CD4-positive, alpha-beta T cell treated with Interleukin-15 for 4 hours (primary cell): Measurements from ENCODE around the gene TMC8.
"Not testable (repeated sequence)": the region's sequence is repeated elsewhere in the genome, so short reads cannot be mapped to it uniquely, and the experiment has no call there.

Experiments
- DNase-seq: peaks from one replicate; pipeline ENCODE4 v3.0.0-alpha.2; 2020; ENCODE audit warnings: low spot score

Gene TMC8

DNA sequence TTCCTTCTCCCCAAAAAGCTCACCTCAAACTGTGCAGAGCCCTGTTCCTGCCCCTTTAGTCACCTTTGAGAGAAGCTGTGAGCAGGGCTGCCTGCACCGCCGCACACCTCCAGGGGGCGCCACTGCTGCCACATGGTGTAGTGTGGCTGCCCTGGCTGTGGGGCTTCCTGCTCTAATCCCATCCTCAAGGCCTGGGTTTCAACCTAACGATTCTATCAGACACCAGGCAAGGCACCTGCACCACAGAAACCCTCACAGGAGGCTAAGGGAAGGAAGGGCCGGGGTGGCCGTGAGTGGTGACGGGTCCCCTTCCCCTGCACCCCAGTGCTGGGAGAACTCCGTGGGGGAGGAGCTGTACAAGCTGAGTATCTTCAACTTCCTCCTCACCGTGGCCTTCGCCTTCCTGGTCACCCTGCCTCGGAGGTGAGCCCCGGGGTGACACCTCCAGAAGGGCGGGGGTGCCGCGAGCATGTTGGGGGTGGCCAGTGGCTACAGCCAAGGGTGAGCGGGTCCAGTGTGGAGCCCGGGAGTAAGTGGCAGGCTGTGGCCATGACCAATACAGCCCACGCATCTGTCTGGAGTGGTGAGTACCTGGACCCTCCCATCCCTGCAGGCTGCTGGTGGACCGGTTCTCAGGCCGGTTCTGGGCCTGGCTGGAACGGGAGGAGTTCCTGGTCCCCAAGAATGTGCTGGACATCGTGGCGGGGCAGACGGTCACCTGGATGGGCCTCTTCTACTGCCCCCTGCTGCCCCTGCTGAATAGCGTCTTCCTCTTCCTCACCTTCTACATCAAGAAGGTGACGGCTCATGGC, 7.0 kb downstream of the TMC8 start:
- no peak for DNase-seq

DNA sequence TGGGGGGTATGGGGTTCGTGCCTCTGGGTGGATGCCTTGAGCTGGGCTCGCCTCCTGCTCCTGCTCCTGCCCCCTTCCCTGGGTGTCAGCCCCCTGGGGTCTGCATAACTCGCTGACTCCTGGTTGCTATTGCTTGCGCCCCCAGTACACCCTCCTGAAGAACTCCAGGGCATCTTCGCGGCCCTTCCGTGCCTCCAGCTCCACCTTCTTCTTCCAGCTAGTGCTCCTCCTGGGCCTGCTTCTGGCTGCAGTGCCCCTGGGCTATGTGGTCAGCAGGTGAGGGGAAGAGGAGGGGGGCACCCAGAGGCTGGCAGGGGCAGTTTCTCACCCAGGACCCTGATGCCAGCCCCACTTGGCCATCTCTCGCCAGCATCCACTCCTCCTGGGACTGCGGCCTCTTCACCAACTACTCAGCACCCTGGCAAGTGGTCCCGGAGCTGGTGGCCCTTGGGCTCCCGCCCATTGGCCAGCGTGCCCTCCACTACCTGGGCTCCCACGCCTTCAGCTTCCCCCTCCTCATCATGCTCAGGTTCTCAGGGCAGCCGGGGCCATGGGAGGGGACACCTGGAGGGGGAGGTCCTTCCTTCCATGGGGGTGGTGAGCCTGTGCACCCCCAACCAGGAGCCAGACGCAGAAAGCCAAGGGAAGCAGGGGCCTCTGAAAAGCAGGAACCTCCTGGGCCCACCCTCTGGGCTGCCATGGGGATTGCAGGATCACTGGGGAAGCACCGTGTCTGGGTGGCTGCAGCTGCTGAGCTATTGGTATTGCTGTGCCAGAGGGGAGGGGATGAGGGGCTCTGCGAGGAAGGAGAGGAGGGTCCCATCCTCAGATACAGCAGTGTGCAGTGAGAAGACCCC, 7.9 kb downstream of the TMC8 start:
- DNase-seq, result no peak

DNA sequence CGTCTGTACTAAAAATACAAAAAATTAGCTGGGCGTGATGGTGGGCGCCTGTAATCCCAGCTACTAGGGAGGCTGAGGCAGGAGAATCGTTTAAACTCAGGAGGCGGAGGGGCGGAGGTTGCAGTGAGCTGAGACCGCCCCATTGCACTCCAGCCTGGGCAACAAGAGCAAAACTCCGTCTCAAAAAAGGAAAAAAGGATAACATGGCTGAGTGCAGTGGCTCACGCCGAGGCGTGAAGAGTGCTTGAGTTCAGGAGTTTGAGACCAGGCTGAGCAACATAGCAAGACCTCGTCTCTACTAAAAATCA, 9.2 kb downstream of the TMC8 start:
- not testable (repeated sequence) for DNase-seq

DNA sequence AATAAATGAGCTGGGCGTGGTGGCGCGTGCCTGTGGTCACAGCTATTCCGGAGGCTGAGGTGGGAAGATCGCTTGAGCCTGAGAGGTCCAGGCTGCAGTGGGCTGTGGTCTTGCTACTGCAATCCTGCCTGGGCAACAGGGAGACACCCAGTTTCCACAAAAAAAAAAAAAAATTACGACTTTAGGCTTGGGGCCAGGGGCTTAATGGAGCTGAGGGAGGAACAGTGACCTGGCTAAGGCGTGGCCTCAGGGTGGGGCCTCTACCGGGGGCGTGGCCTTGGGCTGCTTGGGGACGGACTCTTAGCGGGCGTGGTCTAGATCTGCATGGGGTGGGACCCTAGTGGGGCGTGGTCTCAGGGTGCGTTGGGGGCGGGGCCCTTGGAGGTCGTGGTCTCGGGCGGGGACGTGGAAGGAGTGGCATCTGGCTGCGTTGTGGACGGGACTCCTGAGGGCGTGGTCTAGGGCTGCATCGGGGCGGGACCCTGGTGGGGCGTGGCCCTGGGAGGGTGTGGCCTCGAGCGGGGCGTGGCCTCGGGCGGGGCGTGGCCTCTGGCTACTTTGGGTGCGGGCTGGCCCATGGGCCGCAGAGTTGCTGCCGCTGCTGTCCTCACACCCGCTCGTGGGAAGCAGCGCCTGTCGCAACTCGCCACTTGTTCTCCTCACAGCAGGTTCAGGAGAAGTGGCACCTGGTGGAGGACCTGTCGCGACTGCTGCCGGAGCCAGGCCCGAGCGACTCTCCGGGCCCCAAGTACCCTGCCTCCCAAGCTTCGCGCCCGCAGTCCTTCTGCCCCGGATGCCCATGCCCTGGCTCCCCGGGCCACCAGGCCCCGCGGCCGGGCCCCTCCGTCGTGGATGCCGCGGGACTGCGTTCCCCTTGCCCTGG, 9.8 kb downstream of the TMC8 start:
- peak; percentile 95 for DNase-seq

DNA sequence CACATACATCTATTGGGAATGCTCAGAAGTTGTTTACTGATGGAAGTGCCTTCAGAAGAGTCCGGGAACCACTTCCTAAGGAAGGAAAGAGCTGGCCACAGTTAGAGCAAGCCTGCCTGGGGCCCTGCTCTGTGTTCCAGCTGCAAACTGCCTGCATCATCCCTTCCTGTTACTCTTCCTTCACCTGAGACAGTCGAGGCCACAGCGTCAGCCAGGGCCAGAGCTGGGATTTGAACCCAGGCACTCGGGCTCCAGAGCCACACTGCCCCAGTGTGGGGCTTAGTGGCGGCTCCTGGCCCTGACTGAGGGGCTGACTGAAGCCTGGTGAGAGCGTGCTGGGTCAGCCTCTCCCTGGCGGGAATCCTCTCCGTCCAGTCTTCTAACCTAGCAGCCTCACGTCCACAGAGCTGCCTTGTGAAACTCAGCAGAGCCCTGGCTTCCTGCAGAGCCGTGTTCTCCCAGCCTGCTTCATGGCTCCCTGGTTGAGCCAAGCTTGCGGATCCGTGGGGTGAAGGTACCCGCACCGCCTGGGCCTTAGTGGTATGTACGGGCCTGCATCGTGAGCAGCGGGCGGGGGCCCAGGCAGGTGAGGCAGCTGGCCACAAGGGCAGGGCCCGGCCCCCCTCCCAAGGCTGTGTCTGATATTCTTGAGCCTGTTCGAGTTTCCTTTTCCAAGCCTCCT, 11.0 kb downstream of the TMC8 start:
- no peak for DNase-seq

DNA sequence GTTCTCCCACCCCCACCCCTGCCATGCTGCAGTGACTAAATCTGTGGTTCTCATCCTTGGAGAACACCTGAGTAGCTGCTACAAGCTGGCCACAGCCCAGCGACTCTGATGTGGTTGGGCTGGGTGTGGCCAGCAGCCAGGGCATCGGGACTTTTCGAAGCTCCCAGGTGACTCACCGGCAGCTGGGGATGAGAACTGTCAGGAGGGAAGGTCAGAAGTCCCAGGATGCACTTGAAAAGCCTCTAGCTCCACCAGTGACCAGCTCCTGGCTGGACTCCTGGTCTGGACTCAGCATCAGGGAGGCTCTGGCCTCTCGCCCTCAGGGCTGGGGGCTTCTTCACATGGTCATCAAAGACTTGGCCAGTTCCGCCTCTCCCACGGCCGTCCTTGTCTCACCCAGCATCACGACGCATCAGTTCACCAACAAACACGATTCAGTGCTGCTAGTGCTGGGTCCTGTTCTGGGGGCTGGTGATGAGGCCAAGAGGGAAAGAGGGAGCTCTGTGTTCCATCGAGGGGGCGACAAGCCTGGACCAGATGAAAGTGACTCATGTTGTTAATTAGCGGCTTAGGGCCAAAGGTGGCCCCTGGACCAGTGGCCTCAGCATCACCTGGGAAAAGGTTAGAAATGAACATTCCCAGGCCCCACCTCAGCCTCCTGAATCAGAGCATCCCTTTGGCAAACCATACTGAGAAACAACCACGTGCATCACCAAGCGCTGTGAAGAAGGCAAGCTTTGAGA, 11.7 kb downstream of the TMC8 start:
- DNase-seq, result no peak

DNA sequence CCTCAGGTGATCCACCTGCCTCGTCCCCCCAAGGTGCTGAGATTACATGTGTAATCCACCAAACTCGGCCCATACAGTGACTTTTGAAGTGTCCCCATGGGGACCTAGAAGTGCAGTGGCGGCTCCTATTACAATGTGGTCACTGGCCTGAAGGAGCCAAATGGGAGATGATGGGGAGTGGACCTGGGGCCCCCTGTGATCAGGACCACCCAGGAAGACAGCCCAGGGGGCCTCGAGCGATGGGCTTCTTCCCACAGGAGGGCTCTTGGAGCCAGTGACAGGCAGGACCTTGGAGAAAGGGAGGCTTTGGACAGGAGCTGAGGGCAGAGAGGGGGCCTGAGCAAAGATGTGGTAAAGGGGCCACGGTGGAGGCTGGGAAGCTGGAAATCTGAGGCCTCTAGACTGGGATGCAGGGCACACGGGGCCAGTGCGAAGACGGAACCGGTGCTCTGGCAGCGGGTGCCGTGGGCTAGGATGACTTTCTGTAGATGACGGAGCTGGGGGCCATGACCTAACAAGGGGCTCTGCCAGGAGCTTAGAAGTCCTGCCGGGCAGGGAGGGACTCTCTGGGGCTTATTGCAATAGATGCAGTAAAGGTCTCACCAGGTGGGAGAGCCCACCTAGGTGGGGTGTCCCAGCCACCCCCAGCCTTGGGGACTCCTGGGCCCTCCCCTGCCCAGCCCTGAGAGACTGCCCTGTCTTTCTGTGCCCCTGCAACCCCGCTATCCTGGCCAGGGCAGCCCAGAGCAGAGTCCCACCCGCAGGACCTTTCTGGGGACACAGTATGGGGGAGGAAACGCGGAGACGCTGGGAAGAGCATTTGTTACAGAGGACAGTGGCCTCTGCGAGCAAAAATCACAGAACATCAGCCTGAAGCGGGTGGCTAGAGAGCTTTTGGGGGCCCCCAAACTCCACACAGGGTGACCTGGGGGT, 12.9 kb downstream of the TMC8 start:
- DNase-seq, result no peak

DNA sequence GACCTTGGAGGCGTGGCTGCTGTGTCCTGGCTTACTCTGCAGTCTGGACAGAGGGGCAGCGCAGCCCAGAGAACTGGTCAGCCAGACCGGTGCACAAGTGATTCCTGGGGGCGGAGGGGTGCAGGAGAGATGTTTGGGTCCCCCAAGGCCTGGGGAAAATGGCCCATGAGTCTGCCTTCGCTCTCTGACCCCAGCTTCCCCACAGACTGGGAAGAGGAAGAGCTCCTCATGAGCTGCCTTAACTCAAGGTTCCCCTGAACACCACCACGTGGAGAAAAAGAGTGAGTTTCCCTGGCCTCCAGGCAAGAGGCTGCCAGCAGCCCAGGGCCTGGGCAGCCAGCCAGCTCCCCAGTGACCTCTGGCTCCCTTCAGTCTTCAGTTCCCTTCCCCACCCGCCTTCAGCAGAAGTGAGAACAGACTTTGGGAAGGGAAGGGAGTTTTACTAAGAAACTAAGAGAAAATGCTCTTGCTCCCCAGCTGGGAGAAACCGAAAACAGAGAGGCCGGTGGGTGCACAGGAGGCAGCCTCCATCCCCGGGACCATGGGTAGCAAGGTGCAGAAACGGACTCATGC, 13.7 kb downstream of the TMC8 start:
- no peak for DNase-seq

DNA sequence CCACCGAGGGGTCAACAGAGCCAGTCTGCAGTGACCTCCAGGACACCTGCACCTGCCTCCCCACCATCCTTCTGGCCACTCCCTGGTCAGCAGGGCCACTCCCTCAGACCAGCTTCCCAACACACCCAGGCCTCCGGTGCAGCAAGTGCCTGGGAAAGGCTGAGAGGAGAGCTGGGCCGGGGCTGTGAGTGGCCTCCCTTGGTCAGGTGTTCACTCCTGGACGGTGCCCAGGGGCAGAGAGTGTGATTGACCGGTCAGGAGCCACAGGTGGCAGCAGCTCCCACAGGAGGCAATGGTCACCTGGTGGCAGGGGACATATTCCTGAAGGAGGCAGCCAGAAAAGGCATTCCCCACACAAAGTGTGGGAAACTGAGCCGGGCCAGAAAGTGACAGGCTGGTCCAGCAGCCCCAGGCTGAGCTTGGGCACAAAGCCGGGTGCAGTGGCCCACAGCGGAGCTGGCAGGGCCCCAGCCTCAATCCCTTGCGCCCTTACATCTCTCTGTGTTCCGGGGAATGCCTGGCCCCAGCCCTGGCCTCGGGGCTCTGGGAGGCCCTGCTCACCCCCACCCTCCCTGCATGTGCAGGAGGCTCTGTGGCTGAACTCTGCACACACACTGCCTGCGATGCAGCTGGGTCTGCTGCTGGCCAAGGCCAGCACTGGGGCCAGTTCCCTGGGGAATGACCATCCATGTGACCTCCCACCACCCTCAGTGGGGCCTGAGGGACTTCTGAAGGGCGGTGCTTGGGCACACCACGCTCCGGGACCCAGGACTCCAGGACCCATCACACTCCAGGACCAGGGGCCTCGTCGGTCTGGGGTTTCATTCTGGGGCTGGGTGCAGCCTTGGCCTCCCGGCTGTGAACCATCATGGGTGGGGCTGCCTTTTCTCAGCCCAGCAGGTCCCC, 14.4 kb downstream of the TMC8 start:
- no peak for DNase-seq

DNA sequence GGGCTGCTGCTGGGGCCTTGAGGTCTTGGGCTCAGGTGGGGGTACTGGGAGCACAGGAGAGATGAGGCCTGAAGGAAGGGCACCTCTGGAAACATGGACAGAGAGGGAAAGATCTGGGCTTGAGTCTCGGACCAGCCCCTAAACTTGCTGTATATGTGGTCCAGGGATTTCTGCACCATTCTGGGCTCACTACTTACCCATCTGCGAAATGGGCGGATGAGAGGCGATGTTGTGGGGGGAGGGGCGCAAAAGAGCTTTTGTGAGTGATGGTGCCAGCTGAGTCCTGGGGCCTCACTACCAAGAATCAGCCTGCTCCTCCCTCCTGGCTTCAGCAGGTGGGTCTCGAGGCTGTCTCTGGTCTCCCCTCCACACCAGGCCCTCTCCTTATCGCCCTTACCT, 15.9 kb downstream of the TMC8 start:
- no peak for DNase-seq

DNA sequence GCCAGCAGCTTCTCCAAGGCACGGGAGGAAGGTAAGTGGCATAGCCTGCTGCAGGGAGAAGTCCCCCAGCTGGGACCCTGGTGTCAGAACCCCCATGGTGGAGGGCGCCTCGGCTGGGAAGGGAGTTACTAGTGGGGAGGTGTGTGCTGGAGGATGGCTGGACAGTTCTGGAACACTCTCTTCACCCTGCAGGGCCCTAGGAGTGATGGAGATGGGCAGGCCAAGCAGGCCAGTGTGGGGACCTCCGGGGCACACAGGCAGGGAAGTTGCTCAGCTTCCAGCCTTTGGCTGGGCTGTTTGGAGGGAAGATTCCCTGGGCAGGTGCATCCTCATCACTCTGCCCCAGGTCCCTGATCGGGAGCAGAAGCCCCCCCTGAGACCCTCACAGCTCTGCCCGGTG, 16.3 kb downstream of the TMC8 start:
- no peak for DNase-seq

DNA sequence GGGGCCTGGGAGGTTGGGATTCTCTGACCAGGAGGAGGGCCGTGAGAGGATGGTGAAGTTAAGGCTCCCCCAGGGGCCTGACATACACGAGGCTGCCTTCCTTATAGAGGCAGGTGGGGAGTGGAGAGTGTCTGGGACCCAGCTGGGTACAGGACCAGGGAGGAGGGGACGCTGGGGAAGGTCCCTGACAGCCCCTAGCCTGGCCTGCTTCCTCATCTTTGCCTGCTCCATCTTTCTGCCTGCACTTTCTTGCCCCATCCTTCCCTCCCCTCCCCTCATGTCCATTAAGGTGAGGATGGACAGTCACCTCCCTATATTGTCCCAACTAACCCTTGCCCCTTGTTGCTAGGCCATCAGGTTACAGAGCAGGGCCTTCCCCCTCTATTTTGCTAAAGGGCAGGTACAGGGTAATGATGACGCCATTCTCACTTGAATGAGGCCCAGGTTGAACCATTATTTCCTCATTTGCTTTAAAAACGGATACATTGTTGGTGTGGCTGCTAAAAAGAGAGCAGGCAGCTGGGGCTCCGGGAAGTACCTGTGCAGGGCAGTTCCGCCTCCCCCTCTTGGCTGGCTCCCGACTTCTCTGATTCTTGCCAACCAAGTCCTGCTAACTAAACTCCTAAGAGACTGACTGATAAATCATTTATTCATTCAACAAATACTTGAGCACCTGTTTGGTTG, 16.9 kb downstream of the TMC8 start:
- DNase-seq, result no peak

DNA sequence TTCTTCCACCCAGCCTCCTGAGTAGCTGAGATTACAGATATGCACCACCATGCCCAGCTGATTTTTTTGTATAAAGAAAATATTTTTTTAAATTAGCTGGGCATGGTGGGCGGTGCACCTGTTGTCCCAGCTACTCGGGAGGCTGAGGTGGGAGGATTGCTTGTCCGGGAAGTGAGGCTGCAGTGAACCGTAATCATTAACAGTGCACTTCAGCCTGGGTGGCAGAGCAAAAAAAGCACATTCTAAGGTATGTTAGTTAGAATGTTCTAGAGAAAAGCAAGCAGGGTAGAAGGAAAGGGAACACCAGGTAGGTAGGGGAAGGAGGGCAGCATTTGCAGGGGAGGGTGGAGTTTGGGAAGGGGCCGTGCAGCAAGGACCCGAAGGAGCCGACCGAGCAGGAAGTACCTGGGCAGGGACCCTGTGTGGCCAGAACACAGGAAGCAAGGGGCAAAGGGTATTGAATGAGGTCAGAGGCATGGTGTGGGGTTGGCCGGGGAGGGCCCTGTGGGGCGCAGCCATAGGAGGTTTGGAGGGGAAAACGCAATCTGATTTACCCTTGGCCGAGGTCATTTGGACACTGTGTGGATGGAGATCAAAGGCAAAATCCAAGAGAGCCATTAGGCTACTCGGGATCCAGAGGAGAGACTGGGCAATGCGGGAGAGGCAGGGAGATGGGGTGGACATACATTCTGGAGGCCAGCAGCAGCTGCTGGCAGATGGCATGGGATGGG, 17.9 kb downstream of the TMC8 start:
- DNase-seq, result no peak

DNA sequence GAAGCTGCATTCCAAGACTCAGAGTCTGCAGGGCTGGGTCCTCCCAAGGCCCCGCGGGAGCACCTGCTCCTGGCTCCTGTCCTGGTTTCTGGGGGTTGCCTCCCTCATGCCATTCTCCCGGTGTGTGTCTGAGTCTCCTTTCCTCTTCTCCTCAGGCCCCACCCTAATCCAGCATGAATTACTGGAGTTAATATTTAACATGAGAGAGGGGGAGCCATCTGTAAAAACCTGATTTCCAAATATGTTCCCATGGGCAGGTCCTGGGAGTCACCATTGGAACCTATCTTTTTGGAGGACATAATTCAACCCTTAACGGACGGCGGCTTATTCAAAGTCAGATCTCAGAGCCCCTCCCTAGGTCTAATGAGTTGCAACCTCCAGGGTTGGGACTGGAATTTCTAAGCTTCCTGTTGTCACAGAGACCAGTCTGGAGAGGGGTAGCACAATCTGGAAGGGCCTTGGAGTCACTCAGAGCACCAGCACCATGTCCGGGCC, 21.0 kb downstream of the TMC8 start:
- DNase-seq, result no peak

DNA sequence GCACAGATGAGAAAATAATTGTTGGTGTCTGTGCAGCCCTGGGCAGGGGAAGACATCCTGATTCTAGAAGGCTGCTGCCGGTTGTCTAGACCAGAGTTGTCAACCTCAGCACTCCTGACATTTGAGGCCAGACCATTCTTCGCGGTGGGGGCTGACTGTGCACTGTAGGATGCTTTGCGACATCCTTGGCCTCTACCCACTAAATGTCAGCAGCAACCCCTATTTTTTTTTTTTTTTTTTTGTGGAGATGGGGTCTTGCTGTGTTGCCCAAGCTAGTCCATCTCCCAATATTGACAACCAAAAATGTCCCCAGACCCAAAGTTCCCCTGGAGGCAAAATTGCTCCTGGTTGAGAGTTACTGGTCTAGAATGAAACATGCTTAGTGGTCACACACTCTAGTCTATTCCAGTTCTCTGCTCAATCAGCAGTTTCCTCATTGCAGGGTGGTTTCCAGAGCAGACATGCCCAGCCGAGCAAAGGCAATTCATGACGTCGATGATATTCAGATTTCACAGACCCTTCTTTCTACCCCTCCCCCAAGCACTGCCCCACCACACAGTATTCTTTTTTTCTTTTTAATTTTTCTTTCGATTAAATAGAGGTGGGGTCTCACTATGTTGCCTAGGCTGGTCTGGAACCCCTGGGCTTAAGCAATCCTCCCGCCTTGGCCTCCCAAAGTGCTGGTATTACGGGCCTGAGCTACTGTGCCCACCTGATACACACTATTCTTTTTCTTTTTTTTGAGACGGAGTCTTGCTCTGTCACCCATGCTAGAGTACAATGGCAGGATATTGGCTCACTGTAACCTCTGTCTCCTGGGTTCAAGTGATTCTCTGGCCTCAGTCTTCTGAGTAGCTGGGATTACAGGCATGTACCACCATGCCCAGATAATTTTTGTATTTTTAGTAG, 24.6 kb downstream of the TMC8 start:
- DNase-seq, result no peak

DNA sequence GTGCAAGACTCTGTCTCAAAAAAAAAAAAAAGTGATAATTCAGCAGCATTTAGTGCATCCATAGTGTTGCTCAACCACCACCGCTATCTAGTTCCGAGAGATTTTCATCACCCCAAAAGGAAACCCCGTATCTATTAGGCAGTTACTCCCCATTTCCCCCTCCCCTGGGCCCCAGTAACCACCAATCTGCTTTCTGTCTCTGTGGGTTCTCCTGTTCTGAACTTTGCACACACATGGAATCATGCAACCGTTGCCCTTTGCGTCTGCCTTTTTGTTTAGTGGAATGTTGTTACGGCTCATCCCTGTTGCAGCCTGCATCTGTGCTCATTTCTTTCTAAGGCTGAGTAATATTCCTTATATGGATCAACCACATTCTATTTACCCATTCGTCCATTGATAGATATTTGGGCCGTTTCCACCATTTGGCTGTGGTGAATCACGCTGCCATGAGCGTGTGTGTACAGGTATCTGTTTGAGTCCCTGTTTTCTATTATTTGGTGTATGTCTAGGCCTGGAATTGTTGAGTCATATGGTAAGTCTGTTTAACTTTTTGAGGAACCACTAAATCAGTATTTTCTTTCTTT, 29.1 kb downstream of the TMC8 start:
- no peak for DNase-seq
